EH (cell line): Measurements from ENCODE around the gene ATF7.
"Not testable (repeated sequence)": the region's sequence is repeated elsewhere in the genome, so short reads cannot be mapped to it uniquely, and the experiment has no call there.

Experiments used
- DNase-seq: peaks from one replicate; pipeline ENCODE4 v3.0.0-alpha.2; 2015; ENCODE audit warnings: low read depth

Gene ATF7

DNA sequence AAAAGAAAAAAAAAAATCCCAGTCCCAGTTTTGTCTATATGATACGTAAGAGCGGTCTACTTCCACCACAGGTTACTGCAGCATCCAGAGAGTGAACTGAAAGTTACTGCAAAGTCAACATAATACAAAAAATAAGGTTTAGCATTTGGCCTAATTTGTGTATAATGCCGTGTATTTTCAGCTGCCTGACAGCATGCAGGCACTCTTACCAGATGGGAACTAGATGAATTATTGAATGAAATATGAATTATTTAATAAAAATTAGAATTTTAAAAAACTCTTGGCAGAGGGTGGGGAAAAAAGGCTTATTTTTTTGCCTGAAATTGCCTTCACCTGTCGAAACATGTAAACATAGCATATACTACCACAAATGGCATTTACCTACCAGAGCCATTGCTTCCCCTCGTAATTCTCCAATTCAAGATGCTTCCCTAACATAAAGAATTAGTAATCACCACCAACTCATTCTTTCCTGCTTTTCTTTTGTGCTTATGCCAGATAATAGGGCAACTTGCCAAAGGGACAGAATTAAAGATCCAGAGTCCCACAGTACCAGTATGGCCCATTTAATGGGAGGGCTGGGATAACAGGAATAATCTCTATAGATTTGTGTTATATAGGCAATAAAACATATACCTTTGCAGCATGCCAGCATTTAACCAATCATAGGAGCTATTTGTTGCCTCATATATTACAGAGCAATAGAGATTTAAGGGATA, 31.1 kb downstream of the ATF7 start:
- DNase-seq, result peak; percentile 10

DNA sequence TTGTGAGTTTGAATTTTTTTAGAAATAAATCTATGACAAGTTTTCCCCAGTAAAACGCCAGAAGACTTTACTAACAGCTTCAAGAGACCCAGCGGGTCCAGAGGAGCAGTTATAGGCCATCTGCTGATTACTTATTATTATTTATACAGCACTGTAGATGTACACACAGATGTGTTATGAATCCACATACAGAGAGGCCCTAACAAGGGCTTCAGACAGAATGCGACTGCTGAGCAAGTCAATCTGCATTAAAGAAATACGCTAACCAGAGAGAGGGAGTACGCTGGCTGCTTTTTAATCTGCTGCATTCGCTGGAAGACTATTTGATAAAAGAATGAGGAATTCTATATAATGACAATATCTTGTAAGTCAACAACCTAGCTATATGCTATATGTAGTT, 32.5 kb downstream of the ATF7 start:
- no peak for DNase-seq

DNA sequence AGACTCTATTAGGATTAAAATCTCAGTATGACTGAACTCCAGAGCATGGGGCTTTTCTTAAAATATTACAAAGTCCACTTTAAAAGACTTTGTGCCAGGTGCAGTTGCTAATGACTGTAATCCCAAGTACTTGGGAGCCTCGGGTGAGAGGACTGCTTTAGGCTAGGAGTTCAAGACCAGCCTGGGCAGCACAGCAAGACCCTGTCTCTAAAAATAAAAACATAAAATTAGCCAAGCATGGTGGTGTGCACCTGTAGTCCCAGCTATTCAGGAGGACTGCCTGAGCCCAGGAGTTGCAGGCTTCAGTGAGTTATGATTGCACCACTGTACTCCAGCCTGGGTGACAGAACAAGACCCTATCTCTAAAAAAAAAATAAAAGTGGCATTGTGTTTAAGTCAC, 33.2 kb downstream of the ATF7 start:
- no peak for DNase-seq

DNA sequence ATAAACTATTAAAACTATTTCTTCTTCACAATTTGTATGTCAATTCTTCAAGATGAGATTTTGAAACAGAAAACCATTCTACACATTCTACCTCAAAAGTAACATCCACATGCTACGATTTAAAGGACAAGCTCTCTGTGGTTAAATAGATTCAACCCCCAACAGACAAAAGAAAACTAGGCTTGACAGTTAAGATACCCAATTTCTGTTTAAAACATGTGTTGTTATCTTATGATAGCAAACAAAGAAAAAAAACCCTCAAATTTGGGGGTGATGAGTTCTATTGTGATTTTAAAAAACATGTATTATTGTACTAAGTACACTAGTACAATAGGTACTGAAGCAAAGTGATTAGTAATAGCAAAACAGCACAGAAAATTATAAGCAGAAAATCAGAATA, 33.8 kb downstream of the ATF7 start:
- DNase-seq, result no peak

DNA sequence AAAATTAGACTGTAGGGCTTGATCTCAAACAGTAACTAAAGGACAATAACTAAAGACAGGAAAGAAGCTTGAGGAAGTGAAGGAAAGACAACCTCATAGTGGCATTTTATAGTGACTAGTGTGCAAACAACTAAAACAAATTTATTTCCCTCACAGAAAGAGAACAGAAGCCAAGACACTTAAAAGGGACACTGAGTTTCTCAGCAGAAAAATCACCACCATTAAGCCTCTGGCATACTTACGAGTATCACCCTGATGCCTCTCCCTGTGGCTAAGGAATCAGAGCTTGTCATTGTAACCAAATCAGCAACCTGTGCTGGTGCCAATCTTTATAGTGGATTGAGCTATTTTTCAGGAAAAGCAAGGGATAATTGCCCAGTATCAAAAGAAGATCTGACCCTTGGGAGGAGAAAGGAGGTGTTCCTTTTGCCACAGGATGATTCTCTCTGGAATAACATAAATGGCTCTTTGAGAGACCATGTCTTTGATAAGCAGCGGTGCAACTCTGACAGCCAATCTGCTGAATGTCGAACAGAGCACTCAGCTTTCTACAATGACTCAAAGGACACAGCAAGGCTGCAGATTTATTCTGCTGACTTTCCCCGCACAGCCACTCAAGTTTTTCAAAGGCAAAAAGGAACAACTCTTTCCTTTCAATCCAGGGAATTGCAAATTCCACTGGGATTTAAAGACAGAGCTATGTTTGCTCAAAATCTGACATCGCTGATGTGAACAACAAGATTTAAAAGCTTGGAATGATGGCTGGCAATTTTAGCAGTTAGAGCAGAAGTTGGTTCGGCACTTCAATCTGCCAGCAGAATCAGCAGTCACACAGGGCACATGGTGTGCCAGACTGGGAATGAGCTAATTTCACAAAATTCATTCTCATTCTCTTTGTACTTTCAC, 34.6 kb downstream of the ATF7 start:
- DNase-seq, result no peak

DNA sequence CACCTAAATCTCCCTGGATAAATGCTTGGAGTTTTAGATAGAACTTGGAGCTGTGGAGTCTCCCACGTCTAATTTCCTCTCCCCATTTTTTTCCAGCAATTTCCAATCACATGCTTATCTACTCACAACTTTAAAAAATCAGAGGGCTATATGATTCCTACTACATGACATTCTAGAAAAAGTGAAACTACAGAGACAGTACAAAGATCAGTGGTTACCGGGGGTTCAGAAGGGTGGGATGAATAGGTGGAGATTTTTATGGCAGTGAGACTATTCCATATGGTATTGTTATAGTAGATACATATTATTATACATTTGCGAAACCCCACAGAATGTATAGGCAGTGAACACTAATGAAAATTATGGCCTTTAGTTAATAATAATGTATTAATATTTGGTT, 35.5 kb downstream of the ATF7 start:
- DNase-seq, result no peak

DNA sequence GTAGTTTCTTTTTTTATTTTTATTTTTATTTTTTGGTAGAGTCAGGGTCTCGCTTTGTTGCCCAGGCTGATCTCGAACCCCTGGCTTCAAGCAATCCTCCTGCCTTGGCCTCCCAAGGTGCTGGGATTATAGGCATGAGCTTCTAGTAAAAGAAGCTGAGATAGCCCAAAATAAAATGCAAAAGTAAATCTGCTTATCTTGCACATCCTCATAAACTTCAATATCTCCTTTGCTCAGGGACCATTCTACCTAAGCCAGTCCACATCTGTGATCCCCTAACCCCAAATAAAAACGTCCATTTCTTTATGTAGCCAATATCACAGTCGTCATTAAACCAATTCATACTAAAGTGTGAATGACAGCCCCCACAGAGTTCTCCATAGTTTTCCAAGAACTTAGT, 36.3 kb downstream of the ATF7 start:
- no peak for DNase-seq

DNA sequence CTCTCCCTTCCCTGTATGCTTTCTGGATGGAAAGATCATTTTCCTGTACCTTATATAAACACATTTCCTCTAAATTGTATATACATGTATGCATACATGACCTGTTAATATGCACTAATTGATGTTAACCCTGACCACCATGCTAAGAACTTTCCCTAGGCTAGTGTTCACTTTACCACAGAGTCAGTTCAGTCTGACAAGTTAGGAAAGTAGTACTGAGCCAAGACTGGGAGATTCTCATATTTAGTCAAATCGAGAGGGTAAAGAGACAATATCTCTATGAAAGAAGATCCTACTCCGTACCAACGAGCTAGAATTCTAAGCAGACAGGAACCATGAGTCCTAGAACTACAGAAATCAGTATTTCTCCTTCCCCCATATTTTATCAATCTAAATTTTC, 36.8 kb downstream of the ATF7 start:
- no peak for DNase-seq

DNA sequence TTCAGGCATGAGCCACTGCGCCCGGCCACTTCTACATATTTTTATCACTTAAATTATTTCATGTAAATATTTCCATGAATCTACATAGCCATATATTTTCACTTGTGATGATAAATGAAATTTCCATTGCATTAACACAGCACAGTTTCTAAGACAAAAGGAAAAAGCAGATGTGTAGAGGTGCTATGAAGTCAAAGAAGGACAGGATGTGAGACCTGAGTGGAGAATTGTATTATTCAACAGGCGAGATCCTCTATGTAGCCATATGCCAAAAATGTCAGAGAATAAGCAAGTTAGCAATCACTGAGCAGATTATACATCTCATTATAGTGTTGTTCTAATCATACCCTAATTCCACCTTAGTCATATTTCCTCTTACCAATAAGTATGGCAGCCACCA, 38.1 kb downstream of the ATF7 start:
- DNase-seq, result no peak

DNA sequence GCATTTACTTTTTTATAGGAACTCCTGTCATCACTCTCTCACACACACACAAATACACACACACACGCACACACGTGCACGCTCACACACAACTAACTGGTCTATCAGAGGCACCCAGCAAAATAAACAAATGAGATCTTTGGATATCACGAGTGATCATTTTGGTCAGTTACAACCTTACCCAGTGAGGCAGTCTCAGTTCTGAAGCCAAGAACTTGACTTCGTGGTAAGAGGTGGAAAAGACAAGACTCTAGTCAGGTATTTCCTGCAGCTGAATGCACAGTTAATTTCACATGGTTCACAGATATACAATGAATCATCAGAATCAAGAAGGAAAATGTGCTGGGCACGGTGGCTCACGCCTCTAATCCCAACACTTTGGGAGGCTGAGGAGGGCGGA, 39.4 kb downstream of the ATF7 start:
- DNase-seq, result peak; percentile 23

DNA sequence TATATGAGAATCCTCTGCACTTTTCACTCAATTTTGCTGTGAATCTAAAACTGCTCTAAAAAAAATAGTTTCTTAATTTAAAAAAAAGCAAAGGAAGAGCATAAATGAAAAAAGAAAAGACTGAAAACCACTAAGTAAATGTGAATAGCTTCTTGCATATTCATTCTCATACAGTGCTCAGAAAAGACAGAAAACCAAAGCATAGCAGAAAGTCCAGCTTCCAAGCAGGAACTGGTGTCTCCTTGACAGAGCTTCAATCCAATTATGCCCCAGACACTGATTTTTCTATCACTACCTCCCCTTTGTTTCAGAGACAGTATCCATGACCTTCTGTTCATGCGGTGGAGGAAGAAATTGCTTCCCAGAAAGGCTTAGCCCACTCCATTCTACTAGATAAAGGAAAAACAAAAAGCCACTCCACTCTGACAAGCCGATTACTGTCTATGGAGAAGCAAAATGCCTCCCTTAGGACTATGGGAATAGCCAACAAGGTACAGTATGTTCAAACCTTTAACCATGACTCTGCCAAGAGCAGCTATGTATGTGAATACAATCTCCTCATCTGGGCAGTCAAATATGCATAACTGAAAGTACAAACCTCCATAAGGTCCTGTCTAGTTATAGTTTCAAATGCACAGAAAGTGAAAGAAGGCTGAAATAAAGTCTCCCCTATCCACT, 40.6 kb downstream of the ATF7 start:
- DNase-seq, result no peak

DNA sequence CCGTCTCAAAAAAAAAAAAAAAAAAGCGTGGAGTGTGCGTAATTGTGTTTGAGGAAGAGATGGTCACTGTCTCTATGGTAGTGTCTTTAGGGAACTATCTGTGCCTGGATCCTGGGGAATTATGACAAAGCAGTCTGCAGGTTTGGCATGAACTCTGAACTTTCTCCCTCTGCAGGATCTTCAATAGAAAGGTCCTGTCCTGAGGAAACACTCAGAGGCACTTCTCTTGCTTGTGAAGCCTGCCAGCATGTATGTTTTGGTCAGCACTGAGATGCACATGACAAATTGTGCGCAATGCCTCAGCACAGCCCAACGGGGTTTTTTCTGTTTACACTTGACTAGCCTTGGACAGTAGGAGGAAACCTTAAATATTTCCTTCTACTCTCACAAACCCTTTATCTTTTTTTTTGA, 46.6 kb downstream of the ATF7 start:
- DNase-seq, result no peak

DNA sequence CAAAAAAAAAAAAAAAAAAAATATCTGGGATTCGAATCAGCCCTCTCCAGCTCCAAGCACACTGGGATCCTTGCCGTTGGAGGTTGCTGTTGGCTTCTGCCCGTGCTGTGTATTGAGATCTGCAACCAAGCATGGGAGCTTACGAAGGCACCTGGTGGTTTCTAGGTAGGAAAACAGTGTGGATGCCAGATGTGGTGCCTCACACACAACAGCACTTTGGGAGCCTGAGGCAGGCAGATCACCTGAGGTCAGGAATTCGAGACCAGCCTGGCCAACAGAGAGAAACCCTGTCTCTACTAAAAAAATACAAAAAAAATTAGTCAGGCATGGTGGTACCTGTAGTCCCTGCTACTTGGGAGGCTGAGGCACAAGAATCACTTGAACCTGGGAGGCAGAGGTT, 47.4 kb downstream of the ATF7 start:
- no peak for DNase-seq

DNA sequence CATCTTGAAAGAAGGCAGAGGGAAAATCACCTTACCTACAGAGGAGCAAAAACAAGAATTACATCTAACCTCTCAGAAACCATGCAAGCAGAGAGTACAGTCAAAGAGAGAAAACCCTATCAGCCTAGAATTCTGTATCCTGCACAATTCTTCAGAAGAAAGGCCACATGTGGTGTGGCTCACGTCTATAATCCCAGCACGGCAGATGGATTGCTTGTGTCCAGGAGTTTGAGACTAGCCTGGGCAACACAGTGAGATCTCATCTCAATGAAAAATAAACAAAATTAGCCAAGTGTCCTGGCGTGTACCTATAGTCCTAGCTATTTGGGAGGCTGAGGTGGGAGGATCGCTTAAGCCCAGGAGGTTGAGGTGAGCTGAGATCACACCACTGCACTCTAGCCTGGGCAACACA, 48.2 kb downstream of the ATF7 start:
- DNase-seq, result no peak

DNA sequence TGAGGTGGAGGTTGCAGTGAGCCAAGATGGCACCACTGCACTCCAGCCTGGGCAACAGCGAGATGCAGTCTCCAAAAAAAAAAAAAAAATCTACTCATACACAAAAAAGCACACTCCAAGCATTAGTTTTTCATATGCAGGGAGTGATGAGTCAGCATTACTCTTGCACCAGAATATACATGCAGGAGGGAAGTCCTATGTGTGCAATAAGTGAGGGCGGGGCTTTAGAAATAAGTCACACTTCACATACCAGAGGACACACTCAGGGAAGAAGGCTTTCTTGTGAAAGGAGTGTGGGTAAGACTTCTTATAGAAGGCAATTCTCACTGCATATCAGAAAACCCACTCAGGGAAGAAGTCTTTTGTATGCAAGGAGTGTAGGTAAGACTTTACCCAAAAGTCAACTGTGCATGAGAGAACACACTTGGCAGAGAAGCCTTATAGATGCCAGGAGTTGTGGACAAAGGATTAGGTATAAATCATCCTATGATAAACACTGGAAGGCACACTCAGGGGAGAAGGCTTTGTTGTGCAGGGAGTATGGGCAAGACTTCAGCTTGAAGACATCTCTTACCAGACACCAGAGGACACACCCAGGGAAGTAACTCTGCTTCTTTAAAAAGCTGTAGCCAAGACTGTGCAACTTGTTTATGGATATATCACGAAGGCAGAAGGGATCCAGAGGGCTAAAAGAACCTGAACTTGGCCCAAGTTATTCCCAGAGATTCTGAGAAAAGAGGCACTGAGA, 50.5 kb downstream of the ATF7 start:
- peak; percentile 66 for DNase-seq

DNA sequence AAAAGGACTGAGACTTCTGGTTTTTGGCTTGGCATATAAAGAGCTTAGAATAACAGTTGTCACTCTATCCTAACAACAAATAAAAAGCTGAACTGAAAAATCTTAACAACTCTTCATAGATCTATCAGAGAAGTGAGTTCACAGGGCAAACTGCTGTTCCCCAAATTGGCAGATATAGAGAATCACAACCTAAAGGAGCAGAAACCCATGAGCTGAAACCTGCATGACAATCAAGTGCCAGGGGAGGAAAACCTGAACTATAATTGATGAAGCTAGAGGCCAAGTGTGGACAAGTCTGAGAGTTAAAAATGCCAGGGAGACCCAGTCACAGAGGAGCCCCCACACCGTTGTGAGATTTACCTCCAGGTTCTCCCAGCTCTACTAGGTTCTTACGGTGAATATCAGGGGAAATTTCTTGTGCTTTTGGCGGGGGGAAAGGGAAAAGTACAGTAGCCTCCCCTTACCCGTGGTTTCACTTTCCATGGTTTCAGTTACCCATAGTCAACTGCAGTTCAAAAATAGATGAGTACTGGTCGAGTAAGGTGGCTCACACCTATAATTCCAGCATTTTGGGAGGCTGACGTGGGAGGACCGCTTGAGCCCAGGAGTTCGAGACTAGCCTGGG, 53.9 kb downstream of the ATF7 start:
- no peak for DNase-seq

DNA sequence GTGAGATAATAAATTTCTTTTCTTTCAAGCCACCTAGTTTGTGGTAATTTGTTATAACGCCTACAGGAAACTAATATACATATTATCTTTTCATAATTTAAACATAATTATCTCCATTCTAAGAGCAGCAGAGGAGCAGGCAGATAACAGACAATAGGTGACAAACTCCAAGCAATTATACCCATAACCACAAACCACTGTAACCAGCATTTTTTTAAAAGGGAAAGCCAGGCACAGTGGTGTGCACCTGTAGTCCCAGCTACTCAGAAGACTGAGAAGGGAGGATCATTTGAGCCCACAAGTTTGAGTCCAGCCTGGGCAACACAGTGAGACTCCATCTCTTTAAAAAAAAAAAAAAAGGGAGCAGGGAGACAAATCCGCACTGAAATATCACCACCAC, 54.9 kb downstream of the ATF7 start:
- no peak for DNase-seq

DNA sequence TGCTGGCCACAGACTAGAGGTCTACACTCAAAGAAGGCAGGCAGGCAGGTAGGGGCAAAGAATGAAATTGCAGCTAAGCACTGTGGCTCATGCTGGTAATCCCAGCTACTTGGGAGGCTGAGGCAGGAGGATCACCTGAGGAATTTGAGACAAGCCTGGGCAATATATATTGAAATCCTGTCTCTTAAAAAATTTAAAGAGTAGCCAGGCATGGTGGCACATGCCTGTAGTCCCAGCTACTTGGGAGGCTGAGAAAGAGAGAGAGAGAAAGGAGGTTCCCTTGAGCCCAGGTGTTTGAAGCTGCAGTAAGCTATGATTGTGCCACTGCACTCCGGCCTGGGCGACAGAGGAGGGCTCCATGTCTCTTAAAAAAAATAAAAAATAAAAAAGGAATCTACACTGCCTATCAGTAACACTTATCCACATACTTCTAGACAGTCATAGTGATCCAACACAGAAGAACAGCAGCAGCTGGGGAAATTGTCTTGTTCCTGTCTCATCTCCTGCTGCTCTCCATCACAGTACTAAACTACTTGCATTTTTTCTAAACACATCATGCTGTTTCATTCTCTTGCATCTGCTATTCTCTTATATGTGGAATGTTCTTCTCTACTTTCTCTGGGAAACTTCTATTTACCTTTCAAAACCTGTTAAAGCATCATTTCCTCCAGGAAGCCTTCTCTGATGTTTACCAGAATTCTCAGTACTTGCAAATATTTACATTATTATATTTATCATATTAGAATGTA, 57.2 kb downstream of the ATF7 start:
- DNase-seq, result peak; percentile 83

DNA sequence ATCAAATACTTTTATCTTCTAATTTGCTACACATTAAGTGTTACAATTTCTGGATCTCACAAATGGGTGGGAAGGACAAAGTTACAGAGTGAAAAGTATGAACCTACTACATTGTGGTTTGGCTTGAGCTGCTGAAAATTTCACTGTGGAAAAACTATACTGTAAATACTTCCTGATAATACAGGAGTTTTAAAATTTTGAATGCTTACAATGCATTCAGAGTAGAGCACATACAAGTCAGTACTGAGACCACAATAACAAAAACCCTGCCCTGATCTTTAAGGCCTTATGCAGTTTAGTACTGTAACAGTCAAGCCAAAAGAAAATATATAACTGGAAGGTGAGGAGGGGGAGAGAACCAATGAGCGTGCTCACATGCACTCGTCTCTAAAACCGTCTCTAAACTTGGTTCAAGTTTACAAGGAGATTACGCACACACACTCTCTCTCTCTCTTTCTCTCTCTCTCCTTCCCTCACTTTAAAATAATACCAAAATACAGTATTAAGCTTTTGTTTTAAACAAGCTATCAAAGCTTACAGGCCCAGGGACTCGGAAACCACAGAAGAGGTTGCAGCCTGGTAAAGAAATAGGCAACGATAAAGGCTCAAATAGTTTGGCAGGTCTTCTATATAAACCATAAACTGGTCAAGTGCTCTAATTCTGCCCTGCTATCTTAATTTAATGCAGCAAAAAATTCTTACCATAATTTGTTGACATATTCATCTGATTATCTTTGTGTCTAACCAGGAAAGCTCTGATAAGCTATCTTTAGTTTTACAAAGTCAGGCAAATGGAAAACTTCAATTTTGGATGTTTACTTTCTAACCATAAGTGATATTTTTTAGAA, 58.0 kb downstream of the ATF7 start:
- DNase-seq, result no peak

DNA sequence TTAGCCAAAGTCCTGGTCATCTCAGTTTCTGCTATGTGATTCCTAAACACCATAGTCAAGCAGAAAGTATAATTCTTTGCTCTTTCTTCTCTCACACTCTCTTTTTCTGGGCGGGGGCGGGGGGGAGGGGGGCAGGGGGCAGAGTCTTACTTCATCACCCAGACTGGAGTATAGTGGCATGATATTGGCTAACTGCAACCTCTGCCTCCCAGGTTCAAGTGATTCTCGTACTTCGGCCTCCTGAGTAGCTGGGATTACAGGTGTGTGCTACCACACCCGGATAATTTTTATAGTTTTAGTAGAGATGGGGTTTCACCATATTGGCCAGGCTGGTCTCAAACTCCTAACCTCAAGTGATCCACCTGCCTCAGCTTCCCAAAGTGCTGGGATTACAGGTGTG, 60.8 kb downstream of the ATF7 start:
- not testable (repeated sequence) for DNase-seq
